Dermis microvascular lymphatic vessel endothelial cell (primary cell): Measurements from ENCODE around the gene DGKD. TPM values are rescaled to one million over a fixed set of nuclear protein-coding genes. Genes with fewer than 3 reads are reported as not detected.
A peak's percentile ranks its signal among the peaks of the same experiment; 100 is the strongest.

Experiments used
- DNase-seq, 2 donors: peaks; one replicate each; pipeline versions ENCODE4 v3.0.0 to v3.0.0-alpha.2; 2010; ENCODE audit warnings: low read depth in 2 of 2
- total RNA-seq: library from RNA; depleted of rRNA; stranded (reverse); fragments of >200 nt; gene quantifications from 2 replicates; pipeline ENCODE4 v1.2.1, GENCODE V29; 2014

Gene DGKD
- total RNA-seq, 1 donor from 2014 or later: 10.7 TPM

- no peak for DNase-seq
These were observed 15.4 kb upstream of the DGKD start for GRCh38 chr2:233338812-233339368.

- no peak for DNase-seq
These were observed 14.9 kb upstream of the DGKD start for GRCh38 chr2:233339427-233339826.

GRCh38 chr2:233341296-233341695 is 13.0 kb upstream of the DGKD start:
- DNase-seq: no peak

GRCh38 chr2:233342301-233342700 is 12.0 kb upstream of the DGKD start:
- no peak for DNase-seq

GRCh38 chr2:233343171-233343705 is 11.1 kb upstream of the DGKD start:
- no peak for DNase-seq

- DNase-seq: no peak
These were observed 7.9 kb upstream of the DGKD start for GRCh38 chr2:233346376-233346775.

- no peak for DNase-seq
These were observed 7.4 kb upstream of the DGKD start for GRCh38 chr2:233346930-233347329.

- peak; percentile 66 to 81 for DNase-seq
These were observed 5.0 kb upstream of the DGKD start for GRCh38 chr2:233349005-233349998.

GRCh38 chr2:233350708-233351107 is 3.6 kb upstream of the DGKD start:
- peak in 1 of 2 donors; percentile 84 for DNase-seq

GRCh38 chr2:233351423-233351822 is 2.9 kb upstream of the DGKD start:
- no peak for DNase-seq

- no peak for DNase-seq
These were observed 2.0 kb upstream of the DGKD start for GRCh38 chr2:233352141-233352842.

- DNase-seq: no peak
These were observed 1.1 kb upstream of the DGKD start for GRCh38 chr2:233353101-233353768.

GRCh38 chr2:233354500-233354924 is 218 bp downstream of the DGKD start:
- no peak for DNase-seq

GRCh38 chr2:233354971-233355574 is 779 bp downstream of the DGKD start:
- DNase-seq: no peak

GRCh38 chr2:233355916-233356315 is 1.6 kb downstream of the DGKD start:
- no peak for DNase-seq

- no peak for DNase-seq
These were observed 2.4 kb downstream of the DGKD start for GRCh38 chr2:233356546-233357308.

GRCh38 chr2:233358335-233358734 is 4.0 kb downstream of the DGKD start:
- no peak for DNase-seq

- DNase-seq: no peak
These were observed 4.7 kb downstream of the DGKD start for GRCh38 chr2:233358947-233359346.

GRCh38 chr2:233359823-233360222 is 5.5 kb downstream of the DGKD start:
- DNase-seq: no peak

GRCh38 chr2:233360771-233361176 is 6.5 kb downstream of the DGKD start:
- no peak for DNase-seq
